ENCODE data around the gene GALT. TPM values are rescaled to one million over a fixed set of nuclear protein-coding genes. Genes with fewer than 3 reads are reported as not detected.

Gene GALT
- total and polyA plus RNA-seq, 2 donors (not counting 1 experiment from before 2014, with no cell fraction given), result 20.1 to 29.1 TPM

- Histone ChIP-seq H3K4me3 (replicated peaks in 1 of 4; ENCODE audit: control extremely low read depth in 1 of 4, insufficient read depth in 1 of 4, low read depth in 3 of 4, low read length in 4 of 4) (no peak overlapping the region), H3K9ac (ENCODE audit: insufficient read depth, low read length) (no peak overlapping the region), H2AFZ (ENCODE audit: low read length) (no peak overlapping the region), H3K36me3 (ENCODE audit: control insufficient read depth, insufficient read depth, low read length) (no peaks in the 10 kb centered on the region), H3K27ac (ENCODE audit: insufficient read depth, low read length) (no peak overlapping the region), H3K27me3 (ENCODE audit: control insufficient read depth, insufficient read depth, low read length) (no peaks in the 10 kb centered on the region), H3K79me2 (ENCODE audit: control insufficient read depth, insufficient read depth, low read length) (no peaks in the 10 kb centered on the region), H3K4me2 (ENCODE audit: extremely low read depth, insufficient read depth, low read length) (no peak overlapping the region), H3K4me1 (ENCODE audit: control insufficient read depth, extremely low read depth, insufficient read depth, low read length) (no peaks in the 10 kb centered on the region), H3K9me3 (ENCODE audit: control insufficient read depth, insufficient read depth, low read depth, low read length) (no peaks in the 10 kb centered on the region), H4K20me1 (ENCODE audit: control insufficient read depth, extremely low read depth, insufficient read depth, low read length) (no peaks in the 10 kb centered on the region)
- no peak for DNase-seq (ENCODE audit: low read depth in 2 of 2)
- no peak for TF ChIP-seq EZH2 (IDR thresholded peaks at IDR 0.05; ENCODE audit: low read length, missing control alignments)
- no peak for TF ChIP-seq CTCF (conservative IDR thresholded peaks at IDR 0.05 in 1 of 2, IDR thresholded peaks at IDR 0.05 in 1 of 2; ENCODE audit: low read depth in 1 of 2, low read length in 2 of 2)
These were observed 39.1 kb downstream of the GALT start for GRCh38 chr9:34685591-34685990.

- no peak for DNase-seq (ENCODE audit: low read depth in 2 of 2)
- no peaks in the 10 kb centered on the region for H3K9me3 ChIP-seq (ENCODE audit: control insufficient read depth, insufficient read depth, low read depth, low read length)
- no peak overlapping the region for H3K27ac ChIP-seq (ENCODE audit: insufficient read depth, low read length)
- H3K4me2 ChIP-seq (ENCODE audit: extremely low read depth, insufficient read depth, low read length), result no peak overlapping the region
- TF ChIP-seq CTCF (conservative IDR thresholded peaks at IDR 0.05 in 1 of 2, IDR thresholded peaks at IDR 0.05 in 1 of 2; ENCODE audit: low read depth in 1 of 2, low read length in 2 of 2) (no peak), EZH2 (IDR thresholded peaks at IDR 0.05; ENCODE audit: low read length, missing control alignments) (no peak)
- H3K36me3 ChIP-seq (ENCODE audit: control insufficient read depth, insufficient read depth, low read length), result no peaks in the 10 kb centered on the region
- H3K4me1 ChIP-seq (ENCODE audit: control insufficient read depth, extremely low read depth, insufficient read depth, low read length), result no peaks in the 10 kb centered on the region
- no peaks in the 10 kb centered on the region for H3K27me3 ChIP-seq (ENCODE audit: control insufficient read depth, insufficient read depth, low read length)
- no peaks in the 10 kb centered on the region for H4K20me1 ChIP-seq (ENCODE audit: control insufficient read depth, extremely low read depth, insufficient read depth, low read length)
- no peak overlapping the region for H2AFZ ChIP-seq (ENCODE audit: low read length)
- no peaks in the 10 kb centered on the region for H3K79me2 ChIP-seq (ENCODE audit: control insufficient read depth, insufficient read depth, low read length)
- H3K4me3 ChIP-seq (replicated peaks in 1 of 4; ENCODE audit: control extremely low read depth in 1 of 4, insufficient read depth in 1 of 4, low read depth in 3 of 4, low read length in 4 of 4), result no peak overlapping the region
- no peak overlapping the region for H3K9ac ChIP-seq (ENCODE audit: insufficient read depth, low read length)
These were observed 39.8 kb downstream of the GALT start for GRCh38 chr9:34686231-34686630.

- no peak for DNase-seq (ENCODE audit: low read depth in 2 of 2)
- Histone ChIP-seq H3K4me3 (replicated peaks in 1 of 4; ENCODE audit: control extremely low read depth in 1 of 4, insufficient read depth in 1 of 4, low read depth in 3 of 4, low read length in 4 of 4) (no peak overlapping the region), H3K9ac (ENCODE audit: insufficient read depth, low read length) (no peak overlapping the region), H3K27me3 (ENCODE audit: control insufficient read depth, insufficient read depth, low read length) (no peaks in the 10 kb centered on the region), H3K4me2 (ENCODE audit: extremely low read depth, insufficient read depth, low read length) (no peak overlapping the region), H4K20me1 (ENCODE audit: control insufficient read depth, extremely low read depth, insufficient read depth, low read length) (no peaks in the 10 kb centered on the region), H3K79me2 (ENCODE audit: control insufficient read depth, insufficient read depth, low read length) (no peaks in the 10 kb centered on the region), H3K36me3 (ENCODE audit: control insufficient read depth, insufficient read depth, low read length) (no peaks in the 10 kb centered on the region), H3K9me3 (ENCODE audit: control insufficient read depth, insufficient read depth, low read depth, low read length) (no peaks in the 10 kb centered on the region), H3K4me1 (ENCODE audit: control insufficient read depth, extremely low read depth, insufficient read depth, low read length) (no peaks in the 10 kb centered on the region), H3K27ac (ENCODE audit: insufficient read depth, low read length) (no peak overlapping the region), H2AFZ (ENCODE audit: low read length) (no peak overlapping the region)
- TF ChIP-seq CTCF (conservative IDR thresholded peaks at IDR 0.05 in 1 of 2, IDR thresholded peaks at IDR 0.05 in 1 of 2; ENCODE audit: low read depth in 1 of 2, low read length in 2 of 2), result no peak
- no peak for TF ChIP-seq EZH2 (IDR thresholded peaks at IDR 0.05; ENCODE audit: low read length, missing control alignments)
These were observed 40.3 kb downstream of the GALT start for GRCh38 chr9:34686732-34687131.
